ENCODE measurements around the gene TMEM72.
"Not testable (repeated sequence)": the region's sequence is repeated elsewhere in the genome, so short reads cannot be mapped to it uniquely, and the experiment has no call there.

Gene TMEM72

DNA sequence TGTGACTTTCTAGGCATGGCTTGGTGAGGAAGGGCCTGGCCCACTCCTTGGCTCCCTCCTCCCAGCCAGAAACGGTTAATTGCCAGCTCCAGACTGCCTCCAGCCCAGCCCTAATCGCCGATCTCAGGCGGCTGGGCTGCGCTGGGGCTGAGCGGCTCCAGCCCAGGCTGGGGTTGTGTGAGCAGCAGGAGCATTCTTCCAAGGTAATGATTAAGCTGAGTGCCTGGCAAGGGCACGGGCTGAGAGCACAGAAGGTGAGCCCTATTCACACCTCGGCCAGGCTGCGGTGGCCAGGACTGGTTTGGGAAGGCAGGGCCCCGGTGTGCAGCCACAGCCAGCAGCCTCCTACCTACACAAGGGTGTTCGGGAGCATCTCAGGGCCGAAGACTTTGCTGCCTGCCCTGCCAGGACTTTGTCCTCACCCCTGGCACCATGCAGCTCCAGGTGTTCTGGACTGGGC is at the start of gene TMEM72:
Gene TMEM72 (plus strand): TSS at position 257 of the 460 bp plus-strand sequence. CDS start 176 bp downstream, at position 433.
- no peak for DNase-seq (ENCODE audit: low spot score)

DNA sequence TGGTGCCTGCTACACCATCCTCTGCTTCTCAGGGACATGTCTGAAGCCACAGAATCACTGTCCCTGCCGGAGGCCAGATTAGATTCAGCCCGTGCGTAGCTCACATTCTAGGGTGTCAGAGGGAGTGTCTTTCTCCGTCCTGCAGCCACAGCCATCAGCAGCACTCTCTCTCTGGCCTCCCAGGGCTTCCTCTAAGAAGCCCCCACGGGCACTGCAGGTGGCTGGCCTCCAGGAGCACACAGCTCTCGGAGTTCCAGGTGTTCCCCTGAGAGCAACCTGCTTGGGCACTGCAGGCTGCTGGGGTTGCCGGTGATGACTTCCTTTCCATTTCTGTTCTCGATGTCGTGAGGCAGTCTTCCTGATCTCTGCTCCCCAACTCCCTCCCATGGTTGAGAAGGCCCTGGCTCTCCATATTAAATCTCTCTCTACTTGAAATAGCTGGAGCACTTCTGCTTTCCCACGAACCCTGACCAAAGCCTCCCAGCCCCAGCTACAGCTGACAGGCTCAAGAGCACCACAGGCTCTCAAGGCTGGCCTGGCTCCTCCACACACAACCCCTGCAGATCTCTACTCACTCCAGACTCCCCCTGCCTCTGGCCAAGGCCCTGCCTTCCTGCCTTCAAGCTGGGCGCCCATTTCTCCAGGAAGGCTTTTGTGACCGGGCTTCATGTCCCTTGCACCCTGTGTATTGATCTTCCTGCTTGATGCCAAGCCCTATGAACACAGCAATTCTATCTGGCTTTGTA is 49.0 kb upstream of the TMEM72 start:
- no peak for DNase-seq (ENCODE audit: low spot score)

GRCh38 chr10:44862924-44863323 is 48.2 kb upstream of the TMEM72 start:
- no peak for DNase-seq (ENCODE audit: low spot score)

DNA sequence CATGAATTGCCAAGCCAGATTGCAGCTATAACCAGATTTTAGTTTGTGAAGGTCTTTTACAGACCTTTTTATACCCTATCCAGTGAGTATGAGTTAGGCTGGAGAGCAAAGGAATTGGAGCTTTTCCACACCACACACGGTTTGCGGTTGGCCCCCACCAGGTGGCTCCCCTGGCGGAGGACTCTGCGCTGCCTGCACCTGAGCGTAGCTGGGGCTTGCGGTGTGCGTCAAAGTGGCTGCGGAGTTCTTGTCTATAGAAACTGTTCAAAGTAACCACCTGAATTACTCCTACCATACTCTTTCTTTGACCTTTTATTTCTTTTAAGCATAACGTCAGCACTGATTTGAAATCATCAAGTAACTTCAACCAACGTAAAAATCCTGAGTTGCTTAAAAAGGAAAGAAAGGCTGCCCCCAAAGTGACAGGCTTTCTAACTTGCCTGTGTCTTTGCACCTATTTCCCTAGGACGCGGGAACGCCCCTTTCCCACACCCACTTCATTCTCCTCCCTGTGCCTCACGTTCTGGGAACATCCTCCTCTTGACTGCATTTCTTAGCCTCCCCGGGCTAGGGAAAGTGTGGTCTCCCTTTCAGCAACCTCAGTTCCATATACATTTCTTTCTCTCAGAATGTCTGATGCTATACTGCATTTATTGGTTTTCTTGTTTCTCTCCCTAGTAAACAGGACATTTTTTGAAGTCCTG is 47.6 kb upstream of the TMEM72 start:
- no peak for DNase-seq (ENCODE audit: low spot score)

DNA sequence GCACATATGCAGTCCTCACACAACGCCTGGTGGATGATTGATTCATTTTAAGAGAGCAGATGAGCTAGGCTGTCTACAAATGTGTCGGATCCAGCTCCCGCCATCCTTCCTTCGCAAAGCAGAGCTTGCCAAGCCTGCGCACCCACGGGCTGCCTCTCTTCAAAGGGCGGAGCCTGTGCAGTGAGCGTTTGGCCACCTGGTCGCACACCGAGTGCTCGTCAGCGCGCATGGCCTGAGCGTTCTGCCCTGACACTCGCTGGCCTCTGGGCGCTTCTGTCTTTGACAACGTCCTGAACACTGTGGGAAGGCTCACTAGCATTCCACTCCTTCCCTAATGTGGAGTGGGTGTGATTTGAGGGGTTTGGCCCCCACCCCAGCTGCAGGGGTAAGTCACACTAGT is 47.1 kb upstream of the TMEM72 start:
- DNase-seq (ENCODE audit: low spot score): no peak

- peak; percentile 86 for DNase-seq (ENCODE audit: low spot score)
These were observed 46.4 kb upstream of the TMEM72 start for GRCh38 chr10:44864637-44865288.

DNA sequence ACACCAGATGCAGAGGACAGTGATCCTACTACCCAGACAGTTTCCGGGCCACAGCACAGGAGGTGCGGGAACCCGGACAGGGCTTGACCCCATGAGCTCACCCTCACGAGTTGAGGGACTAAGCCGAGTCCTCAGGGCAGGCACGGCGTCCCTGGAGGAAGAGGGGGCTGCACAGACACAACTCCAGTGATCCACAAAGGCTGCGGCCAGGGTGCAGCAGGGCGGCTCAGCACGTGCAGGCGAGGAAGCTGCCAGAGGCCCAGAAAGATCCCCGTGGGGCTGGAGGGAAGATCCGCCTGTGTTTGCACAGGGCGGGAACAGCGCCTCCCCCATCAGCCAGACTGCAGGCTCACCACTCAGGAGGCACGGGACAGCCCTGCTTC is 45.9 kb upstream of the TMEM72 start:
- DNase-seq (ENCODE audit: low spot score): no peak

DNA sequence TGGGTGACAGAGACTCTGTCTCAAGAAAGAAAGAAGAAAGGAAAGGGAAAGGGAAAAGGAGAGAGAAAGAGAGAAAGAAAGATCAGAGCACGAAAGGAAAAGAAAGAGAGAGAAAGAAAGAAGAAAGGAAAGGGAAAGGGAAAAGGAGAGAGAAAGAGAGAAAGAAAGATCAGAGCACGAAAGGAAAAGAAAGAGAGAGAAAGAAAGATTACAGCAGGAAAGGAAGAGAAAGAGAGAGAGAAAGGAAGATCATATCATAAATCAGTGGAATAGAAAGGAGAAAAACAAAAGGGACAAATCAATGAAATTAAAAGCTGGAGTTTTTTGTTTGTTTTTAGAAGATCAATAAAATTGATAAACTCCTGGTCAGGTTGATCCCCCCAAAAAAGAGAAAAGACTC is 44.8 kb upstream of the TMEM72 start:
- not testable (repeated sequence) for DNase-seq (ENCODE audit: low spot score)

DNA sequence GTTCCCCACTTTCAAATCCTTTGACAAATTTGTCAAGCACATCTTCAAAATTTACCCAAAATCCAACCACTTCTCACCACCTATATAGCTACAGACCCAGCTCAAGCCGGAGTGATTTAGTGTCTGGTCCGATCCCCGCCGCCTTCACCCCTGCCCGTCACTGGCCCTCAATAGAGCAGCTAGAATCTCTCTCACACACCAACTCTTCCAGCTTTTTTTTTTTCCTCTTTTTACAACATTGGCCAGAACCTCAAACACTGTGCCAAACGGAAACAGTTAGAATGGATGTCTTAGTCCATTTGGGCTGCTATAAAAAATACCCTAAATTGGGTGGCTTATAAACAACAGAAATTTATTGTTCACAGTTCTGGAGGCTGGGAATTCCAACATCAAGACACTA is 41.1 kb upstream of the TMEM72 start:
- no peak for DNase-seq (ENCODE audit: low spot score)

GRCh38 chr10:44873160-44873559 is 38.0 kb upstream of the TMEM72 start:
- no peak for DNase-seq (ENCODE audit: low spot score)

GRCh38 chr10:44874166-44874565 is 37.0 kb upstream of the TMEM72 start:
- DNase-seq (ENCODE audit: low spot score): no peak

GRCh38 chr10:44878706-44879530 is 32.2 kb upstream of the TMEM72 start:
- peak; percentile 82 for DNase-seq (ENCODE audit: low spot score)

DNA sequence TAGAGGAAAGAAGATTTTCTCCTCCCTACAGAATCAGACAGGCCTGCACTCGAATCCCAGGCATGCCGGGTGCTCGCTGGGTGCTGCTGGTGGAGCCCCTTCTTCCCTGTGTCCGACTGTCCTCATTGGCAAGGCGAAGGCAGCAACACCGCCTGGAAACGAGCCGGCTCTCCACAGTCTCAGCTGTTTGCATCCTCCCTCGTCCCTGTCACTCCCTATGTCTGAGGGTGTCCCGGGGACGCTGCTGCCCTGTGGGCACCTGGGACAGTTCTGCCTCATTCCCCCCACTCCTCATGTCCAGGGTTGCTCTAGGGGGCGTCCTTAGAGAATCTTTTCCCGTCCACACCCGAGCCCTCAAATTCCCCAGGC is 31.6 kb upstream of the TMEM72 start:
- DNase-seq (ENCODE audit: low spot score): no peak

GRCh38 chr10:44880090-44880715 is 30.9 kb upstream of the TMEM72 start:
- DNase-seq (ENCODE audit: low spot score): no peak

- DNase-seq (ENCODE audit: low spot score): no peak
These were observed 29.5 kb upstream of the TMEM72 start for GRCh38 chr10:44881649-44882048.

- no peak for DNase-seq (ENCODE audit: low spot score)
These were observed 28.9 kb upstream of the TMEM72 start for GRCh38 chr10:44882166-44882720.

DNA sequence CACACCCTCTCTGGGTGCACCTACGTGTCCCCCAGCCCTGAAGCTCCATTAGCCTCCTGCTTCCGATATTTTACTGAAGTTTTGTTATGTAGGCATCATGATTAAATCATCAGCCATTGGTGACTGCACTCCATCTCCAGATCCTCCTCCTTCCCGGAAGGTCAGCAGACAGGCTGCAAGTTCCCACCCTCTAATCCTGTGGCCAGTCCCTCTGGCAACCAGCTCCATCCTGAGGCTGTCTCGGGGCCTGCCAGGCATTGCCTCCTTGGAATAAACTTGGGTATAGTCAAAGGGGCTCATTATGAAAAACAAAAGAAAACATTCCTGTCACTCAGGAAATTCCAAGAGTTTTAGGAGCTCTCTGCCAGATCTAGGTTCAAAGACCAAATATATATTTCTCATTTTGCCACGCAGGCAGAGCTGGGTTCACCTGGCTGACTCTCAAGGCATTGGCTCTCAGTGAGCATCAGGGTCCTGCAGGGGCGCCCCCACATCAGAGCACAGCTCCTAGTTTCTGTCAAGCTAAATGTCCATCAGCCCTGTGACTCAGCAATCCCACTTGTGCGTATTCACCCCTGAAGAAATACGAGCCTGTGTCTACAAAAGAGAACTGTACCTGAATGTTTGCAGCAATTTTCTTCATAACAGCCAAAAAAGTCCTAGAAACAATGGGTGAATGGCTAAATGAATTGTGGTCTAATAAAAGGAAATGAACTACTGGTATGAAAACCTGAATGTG is 27.4 kb upstream of the TMEM72 start:
- DNase-seq (ENCODE audit: low spot score): no peak

- no peak for DNase-seq (ENCODE audit: low spot score)
These were observed 25.4 kb upstream of the TMEM72 start for GRCh38 chr10:44885710-44886109.

GRCh38 chr10:44886966-44887365 is 24.2 kb upstream of the TMEM72 start:
- DNase-seq (ENCODE audit: low spot score): no peak

DNA sequence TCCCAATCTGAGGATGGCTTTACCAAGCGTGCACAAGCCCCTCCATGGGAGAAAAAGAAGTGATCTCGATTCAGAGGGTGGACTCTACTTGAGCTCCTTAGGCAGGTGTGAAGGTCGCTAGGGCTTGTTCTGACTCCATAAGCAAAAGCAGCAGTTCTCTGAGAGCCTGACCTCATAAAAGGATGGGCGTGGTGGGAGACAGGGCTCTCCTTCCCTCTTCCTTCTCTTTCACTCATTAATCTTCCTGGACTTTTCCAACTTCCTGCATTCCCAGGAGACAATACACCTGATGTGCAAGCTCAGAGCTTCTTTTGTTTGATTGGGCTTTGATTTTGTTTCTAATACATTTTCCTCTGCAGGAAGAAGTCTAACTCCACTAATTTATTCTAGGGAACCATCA is 22.3 kb upstream of the TMEM72 start:
- DNase-seq (ENCODE audit: low spot score): no peak

GRCh38 chr10:44889834-44890233 is 21.3 kb upstream of the TMEM72 start:
- DNase-seq (ENCODE audit: low spot score): no peak
